H1 (cell line): ENCODE data around the gene POLR1B. TPM values are rescaled to one million over a fixed set of nuclear protein-coding genes. Genes with fewer than 3 reads are reported as not detected.

Source experiments
- CTCF ChIA-PET: fragments of 300-600 bp; sonication (Branson Sonifier 250); formaldehyde crosslinking; loops from one replicate; lab custom pipeline; 2021; ENCODE audit not compliant: partially characterized antibody; lab: Charles Lee
- POLR2A ChIA-PET: fragments of 300-600 bp; sonication (Branson Sonifier 250); formaldehyde crosslinking; loops from one replicate; lab custom pipeline; 2021; ENCODE audit warnings: inconsistent platforms; ENCODE audit not compliant: partially characterized antibody; lab: Charles Lee
- DNase-seq, 2 experiments: peaks; one replicate each; pipeline versions ENCODE4 v3.0.0 to v3.0.0-alpha.2; 2010 to 2022; ENCODE audit warnings: low spot score in 2 of 2, low read depth in 1 of 2, mixed read lengths in 1 of 2
- FAIRE-seq: peaks from 2 replicates; lab custom pipeline; 2011; peaks lifted over from hg19 to GRCh38; lab: Jason Lieb, UNC
- H2AFZ ChIP-seq: 2 replicates; pipeline ENCODE4 v1.8.1; 2012; ENCODE audit warnings: low read length, inconsistent platforms
- H2AK5ac ChIP-seq: 2 replicates; pipeline ENCODE4 v1.6.1; 2013; ENCODE audit warnings: low read depth, low read length
- H2BK120ac ChIP-seq: replicated peaks from 2 replicates; pipeline ENCODE3; 2013; ENCODE audit warnings: low read depth, low read length, inconsistent platforms
- H2BK12ac ChIP-seq: 2 replicates; pipeline ENCODE4 v1.6.1; 2013; ENCODE audit warnings: low read depth, low read length
- H2BK15ac ChIP-seq: 2 replicates; pipeline ENCODE4 v1.6.1; 2013; ENCODE audit warnings: low read length
- H2BK20ac ChIP-seq: 2 replicates; pipeline ENCODE4 v1.6.1; 2013; ENCODE audit warnings: low read length
- H2BK5ac ChIP-seq: 2 replicates; pipeline ENCODE4 v1.6.1; 2013; ENCODE audit warnings: low read depth, low read length
- H3K14ac ChIP-seq: 2 replicates; pipeline ENCODE4 v1.6.1; 2013; ENCODE audit warnings: inconsistent platforms; ENCODE audit not compliant: insufficient read length
- H3K18ac ChIP-seq: 2 replicates; pipeline ENCODE4 v1.6.1; 2013; ENCODE audit warnings: low read length; ENCODE audit errors: extremely low read depth
- H3K23ac ChIP-seq: 2 replicates; pipeline ENCODE4 v1.6.1; 2013; ENCODE audit warnings: inconsistent platforms; ENCODE audit not compliant: insufficient read length
- H3K23me2 ChIP-seq: 2 replicates; pipeline ENCODE4 v1.6.1; 2013; ENCODE audit warnings: low read depth, low read length
- H3K27ac ChIP-seq: 2 replicates; pipeline ENCODE4 v1.6.1; 2011; ENCODE audit warnings: low read depth, low read length, inconsistent platforms
- H3K27me3 ChIP-seq, 4 experiments: replicated peaks in 1 of 4; 1 replicate in 1 of 4; 2 replicates in 3 of 4; pipeline versions ENCODE4 v1.6.1 to v1.8.1; 2011 to 2013; ENCODE audit warnings: low read length in 3 of 4, mild to moderate bottlenecking in 3 of 4, inconsistent platforms in 2 of 4, mixed read lengths in 2 of 4, moderate library complexity in 1 of 4; ENCODE audit not compliant: control insufficient read depth in 3 of 4, insufficient read depth in 3 of 4; ENCODE audit errors: extremely low read depth in 1 of 4
- H3K36me3 ChIP-seq, 4 experiments: 2 replicates each; pipeline versions ENCODE4 v1.6.1 to v1.8.1; 2011 to 2013; ENCODE audit warnings: mild to moderate bottlenecking in 4 of 4, low read length in 3 of 4, moderate library complexity in 2 of 4, control low read depth in 1 of 4, inconsistent platforms in 1 of 4; ENCODE audit not compliant: insufficient read depth in 4 of 4, control insufficient read depth in 2 of 4
- H3K4ac ChIP-seq: replicated peaks from 2 replicates; pipeline ENCODE3; 2013; ENCODE audit warnings: low read length, low read depth, mixed read lengths, inconsistent platforms; ENCODE audit not compliant: insufficient read length
- H3K4me1 ChIP-seq, 4 experiments: replicated peaks in 1 of 4; 1 replicate in 1 of 4; 2 replicates in 3 of 4; pipeline versions ENCODE4 v1.6.1 to v1.8.1; 2011 to 2013; ENCODE audit warnings: low read length in 3 of 4, inconsistent platforms in 2 of 4, mixed read lengths in 1 of 4; ENCODE audit not compliant: insufficient read depth in 4 of 4, control insufficient read depth in 3 of 4
- H3K4me2 ChIP-seq, 2 experiments: 2 replicates each; pipeline versions ENCODE4 v1.6.1 to v1.8.1; 2011 to 2013; ENCODE audit warnings: low read depth in 2 of 2, low read length in 2 of 2, control low read depth in 1 of 2, inconsistent platforms in 1 of 2, mild to moderate bottlenecking in 1 of 2; ENCODE audit not compliant: insufficient read depth in 1 of 2
- H3K4me3 ChIP-seq, 4 experiments: fragments of 200-600, 300-600 bp in 1 of 4; sonication (generic), shearing (Covaris generic), sonication (Bioruptor Twin) in 1 of 4; 2 replicates each; pipeline versions ENCODE4 v1.5.1 to v1.8.1; 2011 to 2016; ENCODE audit warnings: low read length in 4 of 4, low read depth in 3 of 4, control low read depth in 2 of 4, inconsistent platforms in 2 of 4, mild to moderate bottlenecking in 2 of 4, mixed read lengths in 1 of 4, moderate library complexity in 1 of 4; ENCODE audit not compliant: insufficient read depth in 2 of 4; ENCODE audit errors: extremely low read depth in 1 of 4
- H3K56ac ChIP-seq: replicated peaks from 2 replicates; pipeline ENCODE3; 2013; ENCODE audit warnings: low read depth, mild to moderate bottlenecking, mixed read lengths, low read length, inconsistent platforms; ENCODE audit not compliant: insufficient read length
- H3K79me1 ChIP-seq: 2 replicates; pipeline ENCODE4 v1.6.1; 2013; ENCODE audit warnings: low read depth, low read length, control low read depth
- H3K79me2 ChIP-seq, 2 experiments: 2 replicates each; pipeline versions ENCODE4 v1.6.1 to v1.8.1; 2012 to 2013; ENCODE audit warnings: low read length in 2 of 2, mild to moderate bottlenecking in 2 of 2, inconsistent platforms in 1 of 2; ENCODE audit not compliant: insufficient read depth in 2 of 2, control insufficient read depth in 1 of 2
- H3K9ac ChIP-seq, 4 experiments: replicated peaks in 1 of 4; 1 replicate in 1 of 4; 2 replicates in 3 of 4; pipeline versions ENCODE4 v1.6.1 to v1.8.1; 2011 to 2013; ENCODE audit warnings: low read depth in 3 of 4, low read length in 3 of 4, control low read depth in 2 of 4, mild to moderate bottlenecking in 2 of 4, moderate library complexity in 2 of 4, inconsistent platforms in 1 of 4; ENCODE audit errors: extremely low read depth in 1 of 4
- H3K9me3 ChIP-seq, 2 experiments: 2 replicates each; pipeline versions ENCODE4 v1.6.1 to v1.8.1; 2012 to 2013; ENCODE audit warnings: mild to moderate bottlenecking in 2 of 2, moderate library complexity in 2 of 2, control low read depth in 1 of 2, inconsistent platforms in 1 of 2, low read depth in 1 of 2, low read length in 1 of 2, mixed read lengths in 1 of 2; ENCODE audit not compliant: insufficient read depth in 2 of 2
- H4K20me1 ChIP-seq, 2 experiments: replicated peaks in 1 of 2; 2 replicates each; pipeline versions ENCODE3 to v1.8.1; 2011 to 2013; ENCODE audit warnings: inconsistent platforms in 2 of 2, low read length in 2 of 2, mild to moderate bottlenecking in 1 of 2; ENCODE audit not compliant: insufficient read depth in 2 of 2, control insufficient read depth in 1 of 2
- H4K5ac ChIP-seq: 2 replicates; pipeline ENCODE4 v1.6.1; 2013; ENCODE audit warnings: low read length, low read depth, mixed read lengths, inconsistent platforms; ENCODE audit not compliant: insufficient read length
- H4K8ac ChIP-seq: 2 replicates; pipeline ENCODE4 v1.8.0; 2013; ENCODE audit warnings: mild to moderate bottlenecking, moderate library complexity, low read length, inconsistent platforms; ENCODE audit not compliant: insufficient read depth; ENCODE audit errors: extremely low read depth
- H4K91ac ChIP-seq: replicated peaks from 2 replicates; pipeline ENCODE3; 2013; ENCODE audit warnings: low read length, mixed read lengths, inconsistent platforms; ENCODE audit not compliant: insufficient read length
- CBX8 ChIP-seq: fragments of 300-800, 300-1000 bp; sonication (generic); IDR thresholded peaks from 2 replicates; pipeline ENCODE4 v1.7.1; 2016; ENCODE audit warnings: low read depth, low read length, borderline replicate concordance
- GABPA ChIP-seq: IDR thresholded peaks from 2 replicates; pipeline ENCODE4 v1.6.1; 2011; ENCODE audit warnings: mild to moderate bottlenecking, low read length, moderate library complexity, borderline replicate concordance; ENCODE audit not compliant: insufficient read depth
- MAFK ChIP-seq: IDR thresholded peaks from 2 replicates; pipeline ENCODE4 v1.6.1; 2012; ENCODE audit warnings: low read depth, mild to moderate bottlenecking, improper control_type of control experiment, low read length
- NRF1 ChIP-seq: IDR thresholded peaks from 2 replicates; pipeline ENCODE4 v1.6.1; 2011; ENCODE audit warnings: mild to moderate bottlenecking, low read depth, low read length, improper control_type of control experiment
- PHF8 ChIP-seq: fragments of 200-600 bp; sonication (generic); conservative IDR thresholded peaks from 2 replicates; pipeline ENCODE4 v1.7.1; 2012; ENCODE audit warnings: low read depth, mild to moderate bottlenecking, inconsistent platforms, low read length, moderate library complexity
- POLR2A ChIP-seq, 2 experiments: IDR thresholded peaks; 1 replicate in 1 of 2; 2 replicates in 1 of 2; pipeline ENCODE4 v1.6.1; 2011; ENCODE audit warnings: low read depth in 2 of 2, low read length in 2 of 2, mild to moderate bottlenecking in 2 of 2; ENCODE audit errors: control extremely low read depth in 1 of 2
- POLR2AphosphoS5 ChIP-seq: IDR thresholded peaks from 2 replicates; pipeline ENCODE4 v1.6.1; 2011; ENCODE audit warnings: low read depth, low read length
- WGBS, 2 experiments: shearing (Covaris generic) in 1 of 2; methylation state at CpG; one replicate each; pipeline versions ENCODE4 v1.1.6 to v1.1.7; 2013 to 2015; ENCODE audit warnings: low lambda C conversion rate in 2 of 2, mixed read lengths in 2 of 2, inconsistent platforms in 1 of 2, low coverage in 1 of 2, missing lambda C conversion rate in 1 of 2; ENCODE audit not compliant: insufficient replicate concordance in 2 of 2, insufficient coverage in 1 of 2, insufficient read length in 1 of 2; ENCODE audit errors: extremely low coverage in 1 of 2, missing lambda C conversion rate in 1 of 2; 5-methylcytosine and 5-hydroxymethylcytosine counted together
- polyA plus RNA-seq, 7 experiments: library from polyadenylated mRNA; depleted of rRNA in 3 of 7; stranded (reverse) in 5 of 7; unstranded in 2 of 7; fragments of >200 nt in 5 of 7; fragments of 200-250 nt in 2 of 7; gene quantifications; 1 replicate in 5 of 7; 2 replicates in 1 of 7; 4 replicates in 1 of 7; pipeline versions ENCODE4 v1.2.1 to v1.2.3, GENCODE V29; 2011 to 2013; ENCODE audit warnings: missing spikeins in 2 of 7, mixed read lengths in 2 of 7
- total RNA-seq: library from RNA; stranded (reverse); fragmentation: NEBNext Ultra II Directional; extraction: Animal tissue kit (Norgen Biotek cat#: 25700); gene quantifications from 2 replicates; pipeline ENCODE4 v1.2.1, GENCODE V29; 2021
- TF ChIP-seq, protein P1 (sequence below): IDR thresholded peaks from 2 replicates; pipeline ENCODE4 v1.6.1; 2011; ENCODE audit warnings: low read depth, mild to moderate bottlenecking, low read length; ENCODE audit not compliant: insufficient read depth

The POLR1B gene
- total and polyA plus RNA-seq, 2 of the 8 experiments (the other 6 are each of a cell fraction or from before 2014, with no cell fraction given): 24.3 to 69.4 TPM

DNA sequence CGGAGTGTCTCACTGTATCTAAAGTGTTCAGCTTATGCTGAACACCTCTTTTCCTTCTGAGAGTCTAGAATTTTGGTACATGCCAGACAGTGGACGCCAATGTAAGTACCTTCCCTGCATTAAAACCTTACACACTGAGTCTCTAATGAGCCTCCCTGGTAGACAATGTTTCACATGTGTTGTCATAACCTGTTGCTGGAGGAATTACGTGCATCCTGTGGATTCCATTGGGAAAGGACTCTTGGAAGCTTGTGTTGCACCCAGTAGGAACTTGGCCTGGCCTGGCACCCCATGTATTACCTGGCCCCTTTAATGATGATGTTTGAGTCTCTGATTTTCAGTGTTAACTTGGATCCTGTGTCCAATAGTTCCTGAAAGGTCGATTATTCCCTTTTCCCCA, 62.7 kb downstream of the POLR1B start:
- ChIA-PET CTCF (interaction anchor here (1.0 to 8.9 kb wide), 4 partner anchors 10 to 122 kb away, joined by 3 to 57 read pairs (median 12); no protein-coding TSS in a partner anchor), POLR2A (no interaction called here)
- Histone ChIP-seq H2BK20ac (no peak overlapping the region), H3K56ac (no peak overlapping the region), H2BK5ac (no peak overlapping the region), H3K27me3 (no peaks in the 10 kb centered on the region), H3K79me2 (no peaks in the 10 kb centered on the region), H2AK5ac (no peak overlapping the region), H3K27ac (no peak overlapping the region), H3K14ac (no peak overlapping the region), H2AFZ (no peak overlapping the region), H3K36me3 (no peaks in the 10 kb centered on the region), H2BK12ac (no peak overlapping the region), H2BK15ac (no peak overlapping the region), H3K4me3 (no peak overlapping the region), H3K23me2 (no peaks in the 10 kb centered on the region), H4K5ac (no peak overlapping the region), H3K9me3 (no peaks in the 10 kb centered on the region), H3K23ac (no peak overlapping the region), H3K9ac (no peak overlapping the region), H4K8ac (no peak overlapping the region), H3K18ac (no peak overlapping the region), H4K20me1 (no peaks in the 10 kb centered on the region), H3K79me1 (no peaks in the 10 kb centered on the region), H4K91ac (no peak overlapping the region), H3K4ac (no peak overlapping the region), H3K4me1 (no peaks in the 10 kb centered on the region), H2BK120ac (no peak overlapping the region), H3K4me2 (no peak overlapping the region)
- FAIRE-seq (no peak), DNase-seq (no peak)
- 74% methylated on average over 4 of the region's 4 CpGs; no CpG with 5 or more reads in 1 of the 2 experiments for WGBS, 2 experiments
- TF ChIP-seq MAFK (no peak), POLR2AphosphoS5 (no peak), NRF1 (no peak), PHF8 (no peak), POLR2A (IDR thresholded peaks at IDR 0.05; ENCODE audit: control extremely low read depth in 1 of 2, low read depth in 2 of 2, low read length in 2 of 2) (no peak), CBX8 (no peak), GABPA (no peak)
- TF ChIP-seq, protein P1, sequence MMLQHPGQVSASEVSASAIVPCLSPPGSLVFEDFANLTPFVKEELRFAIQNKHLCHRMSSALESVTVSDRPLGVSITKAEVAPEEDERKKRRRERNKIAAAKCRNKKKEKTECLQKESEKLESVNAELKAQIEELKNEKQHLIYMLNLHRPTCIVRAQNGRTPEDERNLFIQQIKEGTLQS: no peak
